ENCODE data around the gene CDC16.

CDC16 gene

GRCh38 chr13:114224201-114224600, 10.5 kb upstream of the CDC16 start:
- H3K36me3 ChIP-seq (ENCODE audit: control insufficient read depth, insufficient read depth, low read length) = no peaks in the 10 kb centered on the region
- TF ChIP-seq CTCF (IDR thresholded peaks at IDR 0.05; ENCODE audit: insufficient read depth, low read length, poor library complexity, severe bottlenecking) = no peak
- DNase-seq (ENCODE audit: extremely low read depth, insufficient read length) = no peak

GRCh38 chr13:114225610-114226009, 9.1 kb upstream of the CDC16 start:
- TF ChIP-seq CTCF (IDR thresholded peaks at IDR 0.05; ENCODE audit: insufficient read depth, low read length, poor library complexity, severe bottlenecking) = no peak
- Histone ChIP-seq H3K4me3 (replicated peaks; ENCODE audit: low read depth, low read length) (no peak overlapping the region), H3K27me3 (replicated peaks; ENCODE audit: control insufficient read depth, insufficient read depth, low read length) (no peaks in the 10 kb centered on the region), H3K36me3 (ENCODE audit: control insufficient read depth, insufficient read depth, low read length) (no peaks in the 10 kb centered on the region)
- DNase-seq (ENCODE audit: extremely low read depth, insufficient read length) = no peak

More at GRCh38 chr13:114224201-114224600, 10.5 kb upstream of the CDC16 start:
- H3K4me3 ChIP-seq (replicated peaks; ENCODE audit: low read depth, low read length) = no peak overlapping the region
- no peaks in the 10 kb centered on the region for H3K27me3 ChIP-seq (replicated peaks; ENCODE audit: control insufficient read depth, insufficient read depth, low read length)

- Histone ChIP-seq H3K4me3 (replicated peaks; ENCODE audit: low read depth, low read length) (no peak overlapping the region), H3K27me3 (replicated peaks; ENCODE audit: control insufficient read depth, insufficient read depth, low read length) (no peaks in the 10 kb centered on the region), H3K36me3 (ENCODE audit: control insufficient read depth, insufficient read depth, low read length) (no peaks in the 10 kb centered on the region)
- no peak for DNase-seq (ENCODE audit: extremely low read depth, insufficient read length)
- no peak for TF ChIP-seq CTCF (IDR thresholded peaks at IDR 0.05; ENCODE audit: insufficient read depth, low read length, poor library complexity, severe bottlenecking)
These were observed 8.6 kb upstream of the CDC16 start for GRCh38 chr13:114226088-114226487.

- TF ChIP-seq CTCF (IDR thresholded peaks at IDR 0.05; ENCODE audit: insufficient read depth, low read length, poor library complexity, severe bottlenecking) = peak; percentile 94
- DNase-seq (ENCODE audit: extremely low read depth, insufficient read length) = peak; percentile 72
- Histone ChIP-seq H3K36me3 (ENCODE audit: control insufficient read depth, insufficient read depth, low read length) (no peaks in the 10 kb centered on the region), H3K4me3 (replicated peaks; ENCODE audit: low read depth, low read length) (no peak overlapping the region), H3K27me3 (replicated peaks; ENCODE audit: control insufficient read depth, insufficient read depth, low read length) (no peaks in the 10 kb centered on the region)
These were observed 7.9 kb upstream of the CDC16 start for GRCh38 chr13:114226699-114227323.

GRCh38 chr13:114227528-114227927, 7.2 kb upstream of the CDC16 start:
- no peak for TF ChIP-seq CTCF (IDR thresholded peaks at IDR 0.05; ENCODE audit: insufficient read depth, low read length, poor library complexity, severe bottlenecking)
- Histone ChIP-seq H3K27me3 (replicated peaks; ENCODE audit: control insufficient read depth, insufficient read depth, low read length) (no peaks in the 10 kb centered on the region), H3K4me3 (replicated peaks; ENCODE audit: low read depth, low read length) (no peak overlapping the region), H3K36me3 (ENCODE audit: control insufficient read depth, insufficient read depth, low read length) (no peaks in the 10 kb centered on the region)
- no peak for DNase-seq (ENCODE audit: extremely low read depth, insufficient read length)

GRCh38 chr13:114228176-114228575, 6.5 kb upstream of the CDC16 start:
- no peak for DNase-seq (ENCODE audit: extremely low read depth, insufficient read length)
- Histone ChIP-seq H3K36me3 (ENCODE audit: control insufficient read depth, insufficient read depth, low read length) (no peaks in the 10 kb centered on the region), H3K27me3 (replicated peaks; ENCODE audit: control insufficient read depth, insufficient read depth, low read length) (no peaks in the 10 kb centered on the region), H3K4me3 (replicated peaks; ENCODE audit: low read depth, low read length) (no peak overlapping the region)
- TF ChIP-seq CTCF (IDR thresholded peaks at IDR 0.05; ENCODE audit: insufficient read depth, low read length, poor library complexity, severe bottlenecking) = no peak
